Esophagus muscularis mucosa (tissue), 4 donors: ENCODE measurements around the gene RPAP2.

Experiments
- CTCF ChIP-seq, 3 experiments: fragments of 200-600 bp in 2 of 3; fragments of 450-650 bp in 1 of 3; sonication (generic) in 2 of 3; IDR thresholded peaks; one replicate each; pipeline ENCODE4 v1.5.1; 2017 to 2019; ENCODE audit warnings: antibody characterized with exemption in 3 of 3, mild to moderate bottlenecking in 2 of 3, moderate library complexity in 1 of 3
- EP300 ChIP-seq: sonication (generic); formaldehyde crosslinking; IDR thresholded peaks from one replicate; pipeline ENCODE4 v1.6.1; 2017; ENCODE audit warnings: antibody characterized with exemption
- POLR2A ChIP-seq: fragments of 450-650 bp; IDR thresholded peaks from one replicate; pipeline ENCODE4 v1.6.1; 2017; ENCODE audit warnings: antibody characterized with exemption, moderate library complexity, mild to moderate bottlenecking, low read depth

- TF ChIP-seq CTCF (IDR thresholded peaks at IDR 0.05) (no peak), POLR2A (no peak), EP300 (no peak)
Observed at GRCh38 chr1:92409946-92410549, 111.2 kb downstream of the RPAP2 start.
